ENCODE results near the gene COX7C.
"Not testable (repeated sequence)": the region's sequence is repeated elsewhere in the genome, so short reads cannot be mapped to it uniquely, and the experiment has no call there.

Gene COX7C

GRCh38 chr5:86646671-86647070, 28.9 kb downstream of the COX7C start:
- Histone ChIP-seq H3K4me1 (ENCODE audit: control insufficient read depth in 1 of 2, insufficient read depth in 1 of 2, low read depth in 1 of 2, low read length in 1 of 2) (no peaks in the 10 kb centered on the region), H3K27me3 (no peaks in the 10 kb centered on the region), H3K9me3 (no peaks in the 10 kb centered on the region), H3K36me3 (no peaks in the 10 kb centered on the region), H3K4me3 (ENCODE audit: low read depth in 1 of 2, low read length in 1 of 2) (no peak overlapping the region), H3K27ac (no peak overlapping the region)
- no peak for TF ChIP-seq CTCF (IDR thresholded peaks at IDR 0.05)

DNA sequence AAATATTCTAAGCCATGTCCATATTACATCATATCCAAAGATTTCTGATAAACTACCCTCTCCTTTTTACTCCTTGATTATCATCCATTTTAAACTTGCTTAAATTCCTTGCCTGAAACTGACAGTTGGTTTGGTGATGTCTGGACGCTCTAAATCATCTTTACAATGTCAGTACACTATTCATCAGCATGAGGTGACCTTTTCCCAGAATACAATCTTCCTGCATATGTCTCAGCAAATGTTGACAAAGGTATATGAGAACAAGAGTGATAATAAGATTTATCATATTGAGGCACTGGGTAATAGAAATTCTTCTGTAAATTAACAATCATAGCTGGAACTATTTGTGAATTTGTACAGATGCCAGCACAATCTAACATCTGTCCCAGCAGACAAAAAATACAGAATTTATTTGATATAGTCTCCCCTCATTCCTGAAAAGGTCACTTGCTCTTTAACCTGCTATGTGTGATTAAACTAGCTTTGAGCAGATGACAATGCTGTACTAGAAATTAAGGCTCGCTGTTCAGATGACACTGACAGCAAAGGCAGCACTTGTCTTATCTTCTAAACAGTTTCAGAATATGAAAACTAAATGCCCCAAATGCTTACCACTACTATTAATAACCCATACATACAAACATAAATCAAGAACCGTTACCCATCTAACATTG, 32.2 kb downstream of the COX7C start:
- Histone ChIP-seq H3K27ac (no peak overlapping the region), H3K4me3 (ENCODE audit: low read depth in 1 of 2, low read length in 1 of 2) (no peak overlapping the region), H3K36me3 (no peaks in the 10 kb centered on the region), H3K9me3 (no peaks in the 10 kb centered on the region), H3K4me1 (ENCODE audit: control insufficient read depth in 1 of 2, insufficient read depth in 1 of 2, low read depth in 1 of 2, low read length in 1 of 2) (no peaks in the 10 kb centered on the region), H3K27me3 (no peaks in the 10 kb centered on the region)
- TF ChIP-seq CTCF (IDR thresholded peaks at IDR 0.05): no peak

DNA sequence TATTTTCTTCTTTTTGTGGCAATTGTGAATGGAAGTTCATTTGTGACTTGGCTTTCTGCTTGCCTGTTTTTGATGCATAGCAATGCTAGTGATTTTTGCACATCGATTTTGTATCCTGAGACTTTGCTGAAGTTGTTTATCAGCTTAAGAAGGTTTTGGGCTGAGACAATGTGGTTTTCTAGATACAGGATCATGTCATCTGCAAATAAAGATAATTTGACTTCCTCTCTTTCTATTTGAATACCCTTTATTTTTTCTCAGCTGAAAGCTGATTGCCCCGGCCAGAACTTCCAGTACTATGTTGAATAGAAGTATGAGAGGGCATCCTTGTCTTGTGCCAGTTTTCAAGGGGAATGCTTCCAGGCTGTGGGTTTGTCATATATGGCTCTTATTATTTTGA, 43.0 kb downstream of the COX7C start:
- not testable (repeated sequence) for H3K4me3 ChIP-seq (ENCODE audit: low read depth in 1 of 2, low read length in 1 of 2); H3K27me3 ChIP-seq; H3K36me3 ChIP-seq; H3K27ac ChIP-seq; H3K4me1 ChIP-seq (ENCODE audit: control insufficient read depth in 1 of 2, insufficient read depth in 1 of 2, low read depth in 1 of 2, low read length in 1 of 2); H3K9me3 ChIP-seq

DNA sequence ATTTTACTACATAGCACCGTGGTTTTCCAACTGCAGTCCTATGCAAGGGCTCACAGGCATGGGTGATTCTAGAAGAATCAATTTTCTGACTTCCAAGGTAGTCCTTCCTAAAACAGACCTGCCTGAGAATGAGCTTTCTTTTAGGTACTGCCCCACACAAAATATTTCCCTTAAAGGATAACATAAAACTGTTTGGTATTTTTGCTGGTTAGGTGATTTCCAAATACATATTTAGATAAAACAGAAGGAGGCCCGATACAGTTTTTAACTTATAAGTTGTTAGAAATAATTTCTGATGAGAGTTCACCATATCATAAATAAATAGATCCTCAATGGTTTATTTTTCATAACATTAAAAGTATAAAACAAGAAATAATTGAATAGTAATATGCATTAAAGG, 46.4 kb downstream of the COX7C start:
- Histone ChIP-seq H3K9me3 (no peaks in the 10 kb centered on the region), H3K27me3 (no peaks in the 10 kb centered on the region), H3K4me1 (ENCODE audit: control insufficient read depth in 1 of 2, insufficient read depth in 1 of 2, low read depth in 1 of 2, low read length in 1 of 2) (no peaks in the 10 kb centered on the region), H3K4me3 (ENCODE audit: low read depth in 1 of 2, low read length in 1 of 2) (no peak overlapping the region), H3K27ac (no peak overlapping the region), H3K36me3 (no peaks in the 10 kb centered on the region)
- TF ChIP-seq CTCF (IDR thresholded peaks at IDR 0.05): no peak

GRCh38 chr5:86665984-86666760, 48.4 kb downstream of the COX7C start:
- Histone ChIP-seq H3K27ac (no peak overlapping the region), H3K9me3 (no peaks in the 10 kb centered on the region), H3K27me3 (no peaks in the 10 kb centered on the region), H3K36me3 (no peaks in the 10 kb centered on the region), H3K4me1 (ENCODE audit: control insufficient read depth in 1 of 2, insufficient read depth in 1 of 2, low read depth in 1 of 2, low read length in 1 of 2) (no peaks in the 10 kb centered on the region), H3K4me3 (ENCODE audit: low read depth in 1 of 2, low read length in 1 of 2) (no peak overlapping the region)
- no peak for TF ChIP-seq CTCF (IDR thresholded peaks at IDR 0.05)

- TF ChIP-seq CTCF (IDR thresholded peaks at IDR 0.05): no peak
- Histone ChIP-seq H3K36me3 (no peaks in the 10 kb centered on the region), H3K9me3 (no peaks in the 10 kb centered on the region), H3K4me3 (ENCODE audit: low read depth in 1 of 2, low read length in 1 of 2) (no peak overlapping the region), H3K27me3 (no peaks in the 10 kb centered on the region), H3K27ac (no peak overlapping the region), H3K4me1 (ENCODE audit: control insufficient read depth in 1 of 2, insufficient read depth in 1 of 2, low read depth in 1 of 2, low read length in 1 of 2) (no peaks in the 10 kb centered on the region)
Observed at GRCh38 chr5:86666981-86667380, 49.2 kb downstream of the COX7C start.

Data from neutrophil (primary cell).